GM21526 (cell line): Measurements from ENCODE around the gene HOXB5.

Experiments
- ATAC-seq: cut with Tn5 transposase; IDR thresholded peaks from one replicate; pipeline ENCODE4 v1.9.1; 2021; ENCODE audit warnings: moderate library complexity; ENCODE audit not compliant: unreplicated experiment, low FRiP score

Gene HOXB5

GRCh38 chr17:48564188-48565021 lies 29.2 kb downstream of the HOXB5 start:
- no peak for ATAC-seq

GRCh38 chr17:48563867-48564187 lies 29.8 kb downstream of the HOXB5 start:
- ATAC-seq: no peak

DNA sequence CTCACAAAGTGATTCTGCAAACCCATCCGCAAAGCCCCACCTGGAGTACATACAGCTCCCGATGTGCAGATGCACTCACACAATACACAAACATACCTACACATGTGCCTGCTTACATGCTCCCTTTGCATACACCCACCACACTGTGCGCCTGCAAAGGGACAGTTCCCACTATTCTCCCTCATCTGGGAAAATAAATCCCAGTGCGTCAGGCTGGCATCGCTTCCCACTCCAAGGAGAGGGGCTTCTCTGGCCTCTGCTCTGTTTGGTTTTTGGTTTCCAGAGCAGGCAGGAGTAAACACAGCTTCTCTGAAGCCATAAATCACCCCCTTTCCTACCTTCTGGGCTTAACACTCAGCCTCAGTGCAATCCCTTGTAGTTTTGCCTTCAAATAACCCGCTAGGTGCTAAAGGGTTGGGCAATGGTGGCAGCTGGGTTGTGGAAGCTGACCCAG lies 30.2 kb downstream of the HOXB5 start:
- no peak for ATAC-seq

- no peak for ATAC-seq
These were observed 30.6 kb downstream of the HOXB5 start for GRCh38 chr17:48562934-48563333.

GRCh38 chr17:48561884-48562810 lies 31.4 kb downstream of the HOXB5 start:
- no peak for ATAC-seq

GRCh38 chr17:48559840-48560817 lies 33.5 kb downstream of the HOXB5 start:
- ATAC-seq: no peak

- no peak for ATAC-seq
These were observed 34.3 kb downstream of the HOXB5 start for GRCh38 chr17:48559122-48559839.

GRCh38 chr17:48558831-48559121 lies 34.8 kb downstream of the HOXB5 start:
- ATAC-seq: no peak

DNA sequence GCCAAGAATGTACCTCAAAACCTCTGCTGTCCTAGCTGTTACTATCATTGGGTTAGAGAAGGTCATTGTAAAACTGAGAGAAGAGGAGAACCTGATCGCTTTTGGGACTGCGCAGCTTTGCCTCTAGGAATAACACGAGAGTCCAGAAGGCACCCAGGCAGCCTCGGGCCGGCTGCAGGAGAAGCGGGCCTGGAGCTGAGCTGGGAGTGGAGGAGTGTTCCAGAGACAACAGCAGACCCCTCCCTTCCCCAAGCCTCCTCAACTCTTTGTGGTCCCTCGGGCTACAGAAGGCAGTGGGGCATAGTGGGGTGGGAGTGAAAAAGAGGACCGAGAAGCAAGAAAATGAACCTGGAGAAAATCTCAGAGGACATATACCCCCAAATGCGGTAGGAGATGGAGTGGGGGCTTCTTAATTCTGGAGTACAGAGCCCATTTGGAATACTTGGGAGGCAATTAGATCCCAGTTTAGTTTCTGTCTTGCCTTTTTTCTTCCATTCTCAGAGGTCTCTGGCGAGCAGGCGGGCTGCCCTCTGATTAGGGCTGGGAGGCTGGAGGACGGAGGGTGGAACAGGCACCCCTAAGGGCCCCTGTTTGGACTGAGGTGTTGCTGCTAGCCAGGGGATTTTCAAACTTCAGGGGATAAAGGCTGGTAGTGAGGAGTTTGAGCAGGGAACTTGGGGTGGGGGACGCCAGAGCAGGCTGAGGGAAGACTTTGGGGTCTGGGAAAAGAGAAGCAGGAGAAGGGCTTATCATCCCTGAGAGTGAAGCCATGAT lies 35.3 kb downstream of the HOXB5 start:
- ATAC-seq: no peak

- ATAC-seq: no peak
These were observed 36.8 kb downstream of the HOXB5 start for GRCh38 chr17:48556576-48557401.

GRCh38 chr17:48556229-48556575 lies 37.4 kb downstream of the HOXB5 start:
- ATAC-seq: no peak

DNA sequence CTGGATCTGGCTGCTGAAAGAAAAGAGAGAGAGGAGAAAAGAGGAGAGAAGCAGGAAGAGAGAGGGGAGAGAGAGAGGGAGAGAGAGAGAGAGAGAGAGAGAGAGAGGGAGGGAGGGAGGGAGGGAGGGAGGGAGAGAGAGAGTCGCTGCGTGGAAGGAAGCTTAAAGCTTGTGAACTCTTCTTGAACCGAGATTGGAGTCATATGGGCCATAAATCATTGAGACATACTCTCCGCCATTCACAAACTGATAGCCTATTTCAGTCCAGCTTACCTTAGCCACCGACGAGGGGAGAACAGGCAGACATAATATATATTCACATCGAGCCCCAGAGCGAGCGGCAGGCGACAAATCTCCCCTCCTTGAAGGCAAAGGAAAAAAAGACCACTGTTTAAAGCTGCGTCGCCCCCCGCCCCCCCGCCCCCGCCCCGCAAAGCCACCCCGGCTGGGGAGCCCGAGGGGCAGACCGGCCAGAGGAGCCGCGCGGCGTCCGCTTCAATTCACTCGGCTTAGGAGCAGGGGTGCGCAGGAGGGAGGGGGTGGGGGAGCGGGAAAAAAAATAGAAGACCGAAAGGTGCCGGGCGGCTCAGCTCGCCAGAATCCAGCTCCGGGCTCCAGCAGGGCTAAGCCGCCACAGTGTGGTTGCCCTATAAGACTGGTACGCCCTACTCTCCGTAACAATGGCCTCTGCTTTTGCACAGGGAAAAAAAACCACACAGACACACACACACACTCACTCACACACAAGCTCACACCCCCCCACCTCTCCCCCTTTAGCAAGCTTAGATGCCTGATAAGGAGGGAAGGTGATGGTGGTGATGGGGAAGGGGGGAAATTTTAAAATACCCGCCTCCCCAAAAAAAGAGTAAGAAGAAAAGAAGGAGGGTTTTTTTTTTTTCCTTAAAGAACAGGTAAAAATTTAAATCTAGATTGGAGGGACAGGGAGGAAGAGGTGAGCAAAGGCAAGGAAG lies 38.0 kb downstream of the HOXB5 start:
- no peak for ATAC-seq

DNA sequence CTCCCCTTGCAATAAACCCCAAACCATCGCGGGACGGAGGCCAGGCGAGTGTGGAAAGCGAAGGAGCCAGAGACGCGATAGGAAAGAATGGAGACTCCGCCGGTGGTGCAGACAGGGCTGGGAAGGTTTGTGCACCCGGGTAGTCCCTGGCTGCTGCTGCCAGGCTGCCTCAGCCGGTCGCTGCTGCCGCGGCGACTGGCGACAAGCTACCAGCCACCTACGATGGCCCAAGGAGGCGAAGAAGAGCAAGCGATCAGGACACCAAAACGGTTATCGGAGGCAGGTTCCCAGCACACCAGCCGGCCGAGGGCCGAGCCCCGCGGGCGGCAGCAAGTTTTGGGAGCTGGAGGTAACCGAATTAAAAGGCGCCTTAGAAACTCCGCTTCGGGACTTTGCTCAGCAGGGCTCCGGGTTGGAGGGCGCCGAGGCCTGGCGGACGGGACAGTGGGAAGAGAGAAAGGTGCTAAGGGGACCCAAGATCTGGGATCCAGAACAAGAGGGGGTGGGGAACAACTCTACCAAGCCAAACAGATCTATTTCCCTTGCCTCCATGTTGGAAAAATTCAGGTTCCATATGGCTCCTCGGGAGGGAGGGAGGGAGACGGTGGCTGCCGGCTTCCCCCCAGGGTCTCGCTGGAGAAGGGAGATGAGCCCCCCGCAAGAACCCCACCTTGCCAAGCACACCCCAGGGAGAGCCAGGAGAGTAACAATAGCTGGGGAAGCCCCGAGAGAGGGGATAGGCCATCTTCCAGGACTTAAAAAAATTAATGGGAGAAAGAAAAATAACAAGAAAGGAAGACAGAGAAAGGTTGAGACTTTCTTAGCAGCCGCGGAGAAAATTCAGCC lies 38.9 kb downstream of the HOXB5 start:
- no peak for ATAC-seq

GRCh38 chr17:48553826-48554225 lies 39.8 kb downstream of the HOXB5 start:
- no peak for ATAC-seq

- no peak for ATAC-seq
These were observed 40.4 kb downstream of the HOXB5 start for GRCh38 chr17:48553190-48553547.

DNA sequence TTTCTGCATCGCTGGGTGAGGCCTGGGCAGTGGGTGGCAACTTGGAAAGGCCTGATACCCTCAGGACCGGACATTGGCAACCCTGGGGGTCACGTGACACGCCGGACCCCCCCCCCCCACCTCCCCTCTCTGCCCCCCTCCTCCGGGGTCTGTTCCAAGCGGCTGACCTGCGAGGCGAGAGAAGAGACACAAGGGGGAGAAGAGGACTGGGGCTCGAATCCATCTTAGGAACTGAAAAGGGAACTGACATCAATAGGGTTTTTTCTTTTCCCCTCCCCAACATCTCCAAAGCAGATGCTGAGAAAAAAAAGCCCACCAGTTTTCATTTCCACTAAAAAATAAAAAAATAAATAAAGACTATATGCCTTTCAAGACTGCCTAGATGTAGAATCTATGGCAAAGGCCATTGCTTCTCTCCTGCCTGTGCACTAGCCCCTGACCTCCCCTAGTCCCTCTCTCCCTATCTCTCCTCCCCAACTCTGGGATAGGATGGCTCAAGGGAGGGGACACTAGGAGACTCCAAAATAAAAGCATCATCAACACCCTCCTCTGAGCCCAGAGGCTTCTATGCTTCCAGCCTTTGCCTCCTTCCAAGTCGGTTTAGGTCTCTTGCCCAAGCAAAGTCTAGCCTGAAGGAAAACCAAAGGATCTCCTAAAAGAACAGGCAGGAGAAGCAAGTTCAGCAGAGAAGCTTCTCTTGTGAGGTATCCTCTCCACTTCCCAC lies 41.0 kb downstream of the HOXB5 start:
- no peak for ATAC-seq
